Endothelial cell of umbilical vein (primary cell): ENCODE data around the gene HAND2. TPM values are rescaled to one million over a fixed set of nuclear protein-coding genes. Genes with fewer than 3 reads are reported as not detected.

Experiments
- BruUV-seq: library from RNA; stranded (reverse); fragments of 400-500 nt; replicated peaks from 2 replicates; lab custom pipeline; 2021; lab: Mats Ljungman, UMichigan
- CTCF ChIA-PET: fragments of 300-600, 350-600 bp; sonication (Branson Sonifier 250); formaldehyde crosslinking; loops from one replicate; lab custom pipeline; 2021; ENCODE audit warnings: antibody characterized with exemption, inconsistent platforms; lab: Charles Lee
- POLR2A ChIA-PET: fragments of 300-600, 350-600 bp; sonication (Branson Sonifier 250); formaldehyde crosslinking; loops from one replicate; lab custom pipeline; 2021; ENCODE audit warnings: antibody characterized with exemption, inconsistent platforms; lab: Charles Lee
- DNase-seq: peaks from one replicate; pipeline ENCODE4 v3.0.0-alpha.2; 2011; ENCODE audit warnings: low read depth, low spot score
- FAIRE-seq: peaks from 2 replicates; lab custom pipeline; 2011; peaks lifted over from hg19 to GRCh38; lab: Jason Lieb, UNC
- H2AFZ ChIP-seq: 2 replicates; pipeline ENCODE4 v1.6.0; 2012; ENCODE audit warnings: low read depth, low read length, control low read depth, inconsistent platforms
- H3K27ac ChIP-seq: 2 replicates; pipeline ENCODE4 v1.5.1; 2011; ENCODE audit warnings: low read depth, mild to moderate bottlenecking, control low read depth, low read length, moderate library complexity; ENCODE audit not compliant: insufficient read depth
- H3K27me3 ChIP-seq, 2 experiments: 2 replicates each; pipeline versions ENCODE4 v1.6.0 to v1.6.1; 2011; ENCODE audit warnings: low read length in 2 of 2, mixed read lengths in 1 of 2; ENCODE audit not compliant: control insufficient read depth in 2 of 2, insufficient read depth in 2 of 2
- H3K36me3 ChIP-seq, 2 experiments: 2 replicates in 1 of 2; 3 replicates in 1 of 2; pipeline ENCODE4 v1.5.1; 2011; ENCODE audit warnings: low read length in 2 of 2, mild to moderate bottlenecking in 1 of 2, moderate library complexity in 1 of 2; ENCODE audit not compliant: control insufficient read depth in 2 of 2, insufficient read depth in 2 of 2; ENCODE audit errors: extremely low read depth in 1 of 2
- H3K4me1 ChIP-seq: 3 replicates; pipeline ENCODE4 v1.5.1; 2011; ENCODE audit warnings: mild to moderate bottlenecking, low read length; ENCODE audit not compliant: control insufficient read depth, insufficient read depth; ENCODE audit errors: extremely low read depth
- H3K4me2 ChIP-seq: 2 replicates; pipeline ENCODE4 v1.6.1; 2011; ENCODE audit warnings: low read length, control low read depth, mixed read lengths; ENCODE audit not compliant: insufficient read depth
- H3K4me3 ChIP-seq, 3 experiments: fragments of 200-600 bp in 1 of 3; sonication (generic), shearing (Covaris generic) in 1 of 3; replicated peaks in 1 of 3; 2 replicates each; pipeline ENCODE4 v1.5.1; 2011 to 2016; ENCODE audit warnings: control low read depth in 3 of 3, low read length in 3 of 3, mild to moderate bottlenecking in 2 of 3, inconsistent platforms in 1 of 3, low read depth in 1 of 3, moderate library complexity in 1 of 3; ENCODE audit not compliant: insufficient read depth in 1 of 3
- H3K79me2 ChIP-seq: 2 replicates; pipeline ENCODE4 v1.6.0; 2012; ENCODE audit warnings: low read length, inconsistent platforms; ENCODE audit not compliant: control insufficient read depth, insufficient read depth
- H3K9ac ChIP-seq: replicated peaks from 2 replicates; pipeline ENCODE3; 2011; ENCODE audit warnings: low read length, control low read depth; ENCODE audit not compliant: insufficient read depth; ENCODE audit errors: extremely low read depth
- H3K9me1 ChIP-seq: replicated peaks from 3 replicates; pipeline ENCODE4 v1.6.0; 2011; ENCODE audit warnings: mild to moderate bottlenecking, low read length; ENCODE audit not compliant: control insufficient read depth, insufficient read depth; ENCODE audit errors: extremely low read depth
- H3K9me3 ChIP-seq: replicated peaks from 2 replicates; pipeline ENCODE4 v1.5.1; 2012; ENCODE audit warnings: low read length, inconsistent platforms; ENCODE audit not compliant: control insufficient read depth, insufficient read depth
- H4K20me1 ChIP-seq: replicated peaks from 2 replicates; pipeline ENCODE3; 2011; ENCODE audit warnings: mild to moderate bottlenecking, low read length; ENCODE audit not compliant: control insufficient read depth, insufficient read depth; ENCODE audit errors: extremely low read depth
- EZH2 ChIP-seq: IDR thresholded peaks from 2 replicates; pipeline ENCODE4 v1.6.1; 2012; ENCODE audit warnings: borderline replicate concordance, low read depth, mild to moderate bottlenecking, moderate library complexity, low read length, inconsistent platforms; ENCODE audit not compliant: severe bottlenecking
- FOS ChIP-seq: IDR thresholded peaks from 2 replicates; pipeline ENCODE4 v1.6.1; 2011; ENCODE audit warnings: mild to moderate bottlenecking, low read length, moderate library complexity, borderline replicate concordance; ENCODE audit not compliant: insufficient read depth
- GATA2 ChIP-seq: IDR thresholded peaks from 2 replicates; pipeline ENCODE4 v1.7.0; 2011; ENCODE audit warnings: low read depth, mild to moderate bottlenecking, moderate library complexity, mixed read lengths, low read length; ENCODE audit not compliant: insufficient read length, insufficient read depth
- JUN ChIP-seq: IDR thresholded peaks from 2 replicates; pipeline ENCODE4 v1.6.1; 2011; ENCODE audit warnings: borderline replicate concordance, low read depth; ENCODE audit not compliant: insufficient read length, insufficient read depth
- MYC ChIP-seq: IDR thresholded peaks from one replicate; pipeline ENCODE4 v1.6.1; 2011; ENCODE audit warnings: mild to moderate bottlenecking, low read depth, low read length
- POLR2A ChIP-seq: IDR thresholded peaks from 2 replicates; pipeline ENCODE4 v1.6.1; 2012; ENCODE audit warnings: low read depth, mild to moderate bottlenecking, control low read depth, low read length
- POLR2AphosphoS5 ChIP-seq: IDR thresholded peaks from 2 replicates; pipeline ENCODE4 v1.6.1; 2012; ENCODE audit warnings: low read depth, mild to moderate bottlenecking, control low read depth, low read length, moderate library complexity; ENCODE audit not compliant: insufficient read depth
- dilution Hi-C: fragments of 300-500 bp; cut with MboI; formaldehyde crosslinking; loops from one replicate; pipeline ENCODE4 v1.15.0; 2019; ENCODE audit warnings: low sequenced_read_pairs; ENCODE audit not compliant: extremely low pct_ligation_motif_present
- intact Hi-C: fragments of 100-400 bp; cut with micrococcal nuclease; formaldehyde crosslinking; loops from one replicate; pipeline ENCODE4 v1.10.0; 2022
- polyA plus RNA-seq, 4 experiments: library from polyadenylated mRNA; depleted of rRNA in 3 of 4; stranded (reverse) in 3 of 4; unstranded in 1 of 4; fragments of >200 nt; gene quantifications; 2 replicates each; pipeline versions ENCODE4 v1.2.1 to v1.2.3, GENCODE V29; 2011 to 2012; ENCODE audit warnings: missing spikeins in 1 of 4
- total RNA-seq: library from RNA; stranded (reverse); gene quantifications from 2 replicates; pipeline ENCODE4 v1.2.3, GENCODE V29; 2021
- TF ChIP-seq, protein P1 (sequence below), 2 donors: IDR thresholded peaks; 1 replicate in 1 of 2; 2 replicates in 1 of 2; pipeline ENCODE4 v1.5.1; 2011; ENCODE audit warnings: low read length in 2 of 2, mild to moderate bottlenecking in 2 of 2, moderate library complexity in 2 of 2, control low read depth in 1 of 2, inconsistent platforms in 1 of 2, low read depth in 1 of 2; ENCODE audit not compliant: insufficient read depth in 1 of 2; ENCODE audit errors: extremely low read depth in 1 of 2
- TF ChIP-seq, protein P2 (sequence below): IDR thresholded peaks from 2 replicates; pipeline ENCODE4 v1.6.1; 2011; ENCODE audit not compliant: insufficient read depth, insufficient read length

HAND2 gene
- total and polyA plus RNA-seq, 2 donors (not counting 3 experiments of a cell fraction or from before 2014, with no cell fraction given) = not detected

DNA sequence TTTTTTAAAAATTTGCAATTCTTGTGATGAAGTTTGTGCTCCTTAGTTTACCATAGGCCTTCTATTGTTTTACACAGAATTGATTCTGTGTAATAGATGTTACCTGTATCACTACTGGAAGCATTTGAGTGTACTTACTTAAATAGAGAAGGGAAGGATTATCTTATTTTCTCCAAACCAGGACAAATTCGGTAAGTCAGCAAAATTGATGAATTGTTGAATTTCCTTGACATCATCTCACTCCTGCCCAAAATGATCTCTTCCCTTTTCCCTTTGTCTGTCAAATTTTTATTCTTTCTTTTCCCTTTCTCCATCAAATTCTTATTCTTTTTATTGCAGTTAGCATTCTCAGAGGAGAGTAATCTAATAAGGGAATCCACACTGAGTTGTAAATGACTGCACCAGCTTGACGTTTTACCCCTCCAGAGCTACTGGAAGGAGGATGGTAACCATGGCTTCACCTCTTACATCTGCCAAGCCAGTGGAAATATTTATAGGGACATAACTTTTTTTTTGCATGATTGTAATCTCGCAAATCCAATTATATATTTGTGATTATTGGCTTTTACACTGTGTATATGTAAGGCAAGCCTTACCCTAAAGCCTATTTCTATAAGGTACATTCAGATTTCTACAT, 42.6 kb upstream of the HAND2 start:
- H2AFZ ChIP-seq = no peak overlapping the region
- no peaks in the 10 kb centered on the region for H4K20me1 ChIP-seq
- no peak overlapping the region for H3K27ac ChIP-seq
- TF ChIP-seq JUN = no peak
- TF ChIP-seq FOS = no peak
- no peak for TF ChIP-seq GATA2
- TF ChIP-seq, protein P1, sequence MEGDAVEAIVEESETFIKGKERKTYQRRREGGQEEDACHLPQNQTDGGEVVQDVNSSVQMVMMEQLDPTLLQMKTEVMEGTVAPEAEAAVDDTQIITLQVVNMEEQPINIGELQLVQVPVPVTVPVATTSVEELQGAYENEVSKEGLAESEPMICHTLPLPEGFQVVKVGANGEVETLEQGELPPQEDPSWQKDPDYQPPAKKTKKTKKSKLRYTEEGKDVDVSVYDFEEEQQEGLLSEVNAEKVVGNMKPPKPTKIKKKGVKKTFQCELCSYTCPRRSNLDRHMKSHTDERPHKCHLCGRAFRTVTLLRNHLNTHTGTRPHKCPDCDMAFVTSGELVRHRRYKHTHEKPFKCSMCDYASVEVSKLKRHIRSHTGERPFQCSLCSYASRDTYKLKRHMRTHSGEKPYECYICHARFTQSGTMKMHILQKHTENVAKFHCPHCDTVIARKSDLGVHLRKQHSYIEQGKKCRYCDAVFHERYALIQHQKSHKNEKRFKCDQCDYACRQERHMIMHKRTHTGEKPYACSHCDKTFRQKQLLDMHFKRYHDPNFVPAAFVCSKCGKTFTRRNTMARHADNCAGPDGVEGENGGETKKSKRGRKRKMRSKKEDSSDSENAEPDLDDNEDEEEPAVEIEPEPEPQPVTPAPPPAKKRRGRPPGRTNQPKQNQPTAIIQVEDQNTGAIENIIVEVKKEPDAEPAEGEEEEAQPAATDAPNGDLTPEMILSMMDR (IDR thresholded peaks at IDR 0.05; ENCODE audit: extremely low read depth in 1 of 2, insufficient read depth in 1 of 2, low read depth in 1 of 2, low read length in 2 of 2) = no peak
- no peak for TF ChIP-seq EZH2
- no peak for TF ChIP-seq POLR2A
- TF ChIP-seq POLR2AphosphoS5 = no peak
- TF ChIP-seq MYC = no peak
- TF ChIP-seq, protein P2, sequence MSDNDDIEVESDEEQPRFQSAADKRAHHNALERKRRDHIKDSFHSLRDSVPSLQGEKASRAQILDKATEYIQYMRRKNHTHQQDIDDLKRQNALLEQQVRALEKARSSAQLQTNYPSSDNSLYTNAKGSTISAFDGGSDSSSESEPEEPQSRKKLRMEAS = no peak
- FAIRE-seq = no peak
- dilution Hi-C loops (no loop called here), intact Hi-C loops (no loop called here)
- no peak overlapping the region for H3K4me2 ChIP-seq
- no peak for DNase-seq
- no peak overlapping the region for H3K4me3 ChIP-seq
- H3K9me3 ChIP-seq = no peaks in the 10 kb centered on the region
- H3K4me1 ChIP-seq = no peaks in the 10 kb centered on the region
- H3K36me3 ChIP-seq = no peaks in the 10 kb centered on the region
- H3K9me1 ChIP-seq = no peaks in the 10 kb centered on the region
- ChIA-PET POLR2A (no interaction called here), CTCF (no interaction called here)
- H3K27me3 ChIP-seq = no peaks in the 10 kb centered on the region
- H3K9ac ChIP-seq = no peak overlapping the region
- BruUV-seq = no TSS peak
- no peaks in the 10 kb centered on the region for H3K79me2 ChIP-seq
